Measurements from ENCODE around the gene ASIC4. TPM values are rescaled to one million over a fixed set of nuclear protein-coding genes. Genes with fewer than 3 reads are reported as not detected.

ASIC4 gene
- total and polyA plus RNA-seq, 2 of the 4 experiments (the other 2 are of a cell fraction): 0.10 TPM; not detected in 1

- H3K14ac ChIP-seq (replicated peaks; ENCODE audit: low read depth, low read length): no peak overlapping the region
- H4K5ac ChIP-seq (ENCODE audit: low read depth, low read length): no peak overlapping the region
- H4K20me1 ChIP-seq (ENCODE audit: insufficient read depth, low read length): no peaks in the 10 kb centered on the region
- no peak overlapping the region for H2AK5ac ChIP-seq (ENCODE audit: low read depth, low read length)
- H3K18ac ChIP-seq (ENCODE audit: low read depth, low read length): no peak overlapping the region
- TF ChIP-seq, protein P1, sequence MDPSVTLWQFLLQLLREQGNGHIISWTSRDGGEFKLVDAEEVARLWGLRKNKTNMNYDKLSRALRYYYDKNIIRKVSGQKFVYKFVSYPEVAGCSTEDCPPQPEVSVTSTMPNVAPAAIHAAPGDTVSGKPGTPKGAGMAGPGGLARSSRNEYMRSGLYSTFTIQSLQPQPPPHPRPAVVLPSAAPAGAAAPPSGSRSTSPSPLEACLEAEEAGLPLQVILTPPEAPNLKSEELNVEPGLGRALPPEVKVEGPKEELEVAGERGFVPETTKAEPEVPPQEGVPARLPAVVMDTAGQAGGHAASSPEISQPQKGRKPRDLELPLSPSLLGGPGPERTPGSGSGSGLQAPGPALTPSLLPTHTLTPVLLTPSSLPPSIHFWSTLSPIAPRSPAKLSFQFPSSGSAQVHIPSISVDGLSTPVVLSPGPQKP (IDR thresholded peaks at IDR 0.05; ENCODE audit: borderline replicate concordance, low read depth, low read length): no peak
- TF ChIP-seq NFE2L2 (IDR thresholded peaks at IDR 0.05; ENCODE audit: low read depth, low read length) (no peak), SMC3 (IDR thresholded peaks at IDR 0.05; ENCODE audit: low read depth, low read length) (no peak), FOS (IDR thresholded peaks at IDR 0.05; ENCODE audit: low read depth, low read length) (no peak), BHLHE40 (IDR thresholded peaks at IDR 0.05; ENCODE audit: low read depth, low read length) (no peak), RAD21 (IDR thresholded peaks at IDR 0.05; ENCODE audit: low read length) (no peak), RFX5 (IDR thresholded peaks at IDR 0.05; ENCODE audit: low read depth, low read length) (no peak), CHD1 (IDR thresholded peaks at IDR 0.05; ENCODE audit: low read depth, low read length) (no peak), MXI1 (IDR thresholded peaks at IDR 0.05; ENCODE audit: borderline replicate concordance, low read depth, low read length) (no peak)
- TF ChIP-seq, protein P2, sequence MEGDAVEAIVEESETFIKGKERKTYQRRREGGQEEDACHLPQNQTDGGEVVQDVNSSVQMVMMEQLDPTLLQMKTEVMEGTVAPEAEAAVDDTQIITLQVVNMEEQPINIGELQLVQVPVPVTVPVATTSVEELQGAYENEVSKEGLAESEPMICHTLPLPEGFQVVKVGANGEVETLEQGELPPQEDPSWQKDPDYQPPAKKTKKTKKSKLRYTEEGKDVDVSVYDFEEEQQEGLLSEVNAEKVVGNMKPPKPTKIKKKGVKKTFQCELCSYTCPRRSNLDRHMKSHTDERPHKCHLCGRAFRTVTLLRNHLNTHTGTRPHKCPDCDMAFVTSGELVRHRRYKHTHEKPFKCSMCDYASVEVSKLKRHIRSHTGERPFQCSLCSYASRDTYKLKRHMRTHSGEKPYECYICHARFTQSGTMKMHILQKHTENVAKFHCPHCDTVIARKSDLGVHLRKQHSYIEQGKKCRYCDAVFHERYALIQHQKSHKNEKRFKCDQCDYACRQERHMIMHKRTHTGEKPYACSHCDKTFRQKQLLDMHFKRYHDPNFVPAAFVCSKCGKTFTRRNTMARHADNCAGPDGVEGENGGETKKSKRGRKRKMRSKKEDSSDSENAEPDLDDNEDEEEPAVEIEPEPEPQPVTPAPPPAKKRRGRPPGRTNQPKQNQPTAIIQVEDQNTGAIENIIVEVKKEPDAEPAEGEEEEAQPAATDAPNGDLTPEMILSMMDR (conservative IDR thresholded peaks at IDR 0.05; ENCODE audit: low read depth, low read length): no peak
- H2BK5ac ChIP-seq (ENCODE audit: low read depth, low read length, poor library complexity, severe bottlenecking): no peak overlapping the region
- H4K8ac ChIP-seq (ENCODE audit: low read depth in 2 of 2, low read length in 2 of 2): no peak overlapping the region
- H3K4me3 ChIP-seq (ENCODE audit: insufficient read depth, low read depth, low read length): no peak overlapping the region
- dilution Hi-C loops (cut with HindIII; ENCODE audit: low sequenced_read_pairs, unreplicated experiment) (no loop called here), in situ Hi-C loops (cut with MboI; ENCODE audit: low sequenced_read_pairs) (loop anchor here (5.0 kb wide), 1 partner anchor 130 kb away; no protein-coding TSS in a partner anchor), intact Hi-C loops (cut with micrococcal nuclease) (loop anchor here (5.0 kb wide), 1 partner anchor 235 kb away; no protein-coding TSS in a partner anchor)
- H3K9me1 ChIP-seq (ENCODE audit: insufficient read depth, low read length): no peaks in the 10 kb centered on the region
- no peaks in the 10 kb centered on the region for H3K4me1 ChIP-seq (ENCODE audit: control insufficient read depth, insufficient read depth, low read length)
- no peak overlapping the region for H3K27ac ChIP-seq (ENCODE audit: insufficient read depth, low read length)
- peaks cover 44% of the 10 kb centered on the region for H3K27me3 ChIP-seq (ENCODE audit: control insufficient read depth, insufficient read depth, low read length)
- CTCF ChIA-PET: interaction anchor here (1.2 kb wide), 1 partner anchor 9 kb away, joined by 3 read pairs; no protein-coding TSS in a partner anchor
- no peak overlapping the region for H3K23ac ChIP-seq (ENCODE audit: low read depth, low read length)
- H2AFZ ChIP-seq (replicated peaks; ENCODE audit: low read length, poor library complexity): peak overlapping the region; percentile 3
- no peaks in the 10 kb centered on the region for H3K9me3 ChIP-seq (ENCODE audit: control insufficient read depth, insufficient read depth, low read length)
- no peak overlapping the region for H2AK9ac ChIP-seq (replicated peaks; ENCODE audit: low read depth, low read length, poor library complexity)
- no peak overlapping the region for H4K91ac ChIP-seq (ENCODE audit: insufficient read depth, low read depth, low read length)
- no peak overlapping the region for H2BK15ac ChIP-seq (ENCODE audit: low read depth, low read length)
- no peak overlapping the region for H3K4me2 ChIP-seq (ENCODE audit: low read depth, low read length)
- no peak overlapping the region for H2BK120ac ChIP-seq (ENCODE audit: low read depth, low read length)
- POLR2A ChIA-PET (ENCODE audit: unreplicated experiment): no interaction called here
- no peaks in the 10 kb centered on the region for H3K79me1 ChIP-seq (ENCODE audit: low read depth in 1 of 2, low read length in 2 of 2)
- H2BK20ac ChIP-seq (ENCODE audit: low read depth, low read length): no peak overlapping the region
- no peaks in the 10 kb centered on the region for H3K36me3 ChIP-seq (ENCODE audit: control insufficient read depth, insufficient read depth, low read length)
- 88% methylated on average over 3 of the region's 8 CpGs; no CpG with 5 or more reads in 1 of the 2 experiments for WGBS, 2 experiments (ENCODE audit: extremely low coverage in 2 of 2, insufficient read length in 1 of 2)
- ATAC-seq (ENCODE audit: low read depth) (no peak), DNase-seq (no peak)
- H3K9ac ChIP-seq (ENCODE audit: low read depth, low read length): no peak overlapping the region
- H3K56ac ChIP-seq (ENCODE audit: extremely low read depth, insufficient read depth, low read length): no peak overlapping the region
- no TSS peak for BruUV-seq (replicated peaks)
- H3K4ac ChIP-seq (ENCODE audit: low read depth, low read length): no peak overlapping the region
Observed at GRCh38 chr2:219532378-219532649, 18.0 kb downstream of the ASIC4 start.
